ENCODE results near the gene BROX. TPM values are rescaled to one million over a fixed set of nuclear protein-coding genes. Genes with fewer than 3 reads are reported as not detected.

Gene BROX, protein sequence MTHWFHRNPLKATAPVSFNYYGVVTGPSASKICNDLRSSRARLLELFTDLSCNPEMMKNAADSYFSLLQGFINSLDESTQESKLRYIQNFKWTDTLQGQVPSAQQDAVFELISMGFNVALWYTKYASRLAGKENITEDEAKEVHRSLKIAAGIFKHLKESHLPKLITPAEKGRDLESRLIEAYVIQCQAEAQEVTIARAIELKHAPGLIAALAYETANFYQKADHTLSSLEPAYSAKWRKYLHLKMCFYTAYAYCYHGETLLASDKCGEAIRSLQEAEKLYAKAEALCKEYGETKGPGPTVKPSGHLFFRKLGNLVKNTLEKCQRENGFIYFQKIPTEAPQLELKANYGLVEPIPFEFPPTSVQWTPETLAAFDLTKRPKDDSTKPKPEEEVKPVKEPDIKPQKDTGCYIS
- polyA plus RNA-seq (2011; rRNA removed) (9.9 and 15.0 TPM in 2 replicates), polyA plus RNA-seq (2017; fragmentation: RNase III; extraction: RNeasy Plus Mini Kit Qiagen cat#74134 plus additional on column Dnase treatment) (18.9 to 20.8 TPM (median 20.1 TPM) in 3 replicates), polyA minus RNA-seq (2011; rRNA and poly(A)+ RNA removed) (8.0 and 8.3 TPM in 2 replicates)
- polyA plus RNA-seq (2012; cell fraction: cytosol; rRNA removed) = 3.0 and 3.4 TPM in 2 replicates
- polyA plus RNA-seq (2012; cell fraction: nucleus; rRNA removed) = 1.9 and 5.5 TPM in 2 replicates

DNA sequence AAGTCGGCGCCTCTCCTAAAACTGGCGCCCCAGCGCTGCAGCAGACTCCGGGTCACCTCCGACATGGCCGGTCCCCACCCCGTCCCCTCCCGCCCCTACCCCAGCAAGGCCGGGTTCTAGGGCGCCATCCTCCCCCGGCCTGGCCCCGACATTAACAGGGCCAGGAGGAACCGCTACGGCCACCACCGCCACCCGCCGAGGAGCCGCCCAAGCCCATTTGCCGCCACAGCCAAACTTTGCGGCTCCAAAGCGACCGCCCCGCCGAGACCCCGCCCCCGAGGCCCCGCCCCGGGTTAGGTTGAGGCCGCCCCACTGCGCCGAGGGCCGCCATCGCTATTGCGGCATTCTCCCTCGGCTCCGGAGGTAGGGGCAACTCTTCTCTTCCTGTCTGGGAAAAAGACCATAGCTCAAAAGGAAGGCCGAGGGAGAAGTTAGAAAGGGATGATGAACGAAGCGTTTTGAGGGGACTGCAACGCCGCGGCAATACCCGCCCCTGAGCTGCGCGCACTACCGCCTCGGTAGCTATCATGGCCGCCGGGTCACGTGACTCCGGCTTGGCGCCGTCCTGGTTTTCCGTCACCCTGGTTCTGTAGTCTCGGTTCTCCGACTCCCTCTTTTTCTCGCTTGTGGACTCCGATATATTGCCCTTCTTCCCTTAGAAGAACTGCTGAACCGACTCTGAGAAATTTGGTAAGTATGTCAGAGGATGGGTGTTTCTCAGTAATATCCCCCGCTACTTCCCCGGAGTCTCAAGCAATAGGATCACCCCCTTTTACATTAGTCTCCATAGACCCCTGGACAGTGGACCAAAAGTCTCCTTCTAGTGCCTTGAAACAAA lies at the start of gene BROX, which contains the start of gene AIDA:
BROX (plus strand) TSS at position 312 of the 838 bp plus-strand sequence. CDS start 3,136 bp downstream, outside the sequence.
AIDA (minus strand) TSS at position 239 of the 838 bp plus-strand sequence; CDS start at position 65, 174 bp downstream.
- TF ChIP-seq, protein P1, sequence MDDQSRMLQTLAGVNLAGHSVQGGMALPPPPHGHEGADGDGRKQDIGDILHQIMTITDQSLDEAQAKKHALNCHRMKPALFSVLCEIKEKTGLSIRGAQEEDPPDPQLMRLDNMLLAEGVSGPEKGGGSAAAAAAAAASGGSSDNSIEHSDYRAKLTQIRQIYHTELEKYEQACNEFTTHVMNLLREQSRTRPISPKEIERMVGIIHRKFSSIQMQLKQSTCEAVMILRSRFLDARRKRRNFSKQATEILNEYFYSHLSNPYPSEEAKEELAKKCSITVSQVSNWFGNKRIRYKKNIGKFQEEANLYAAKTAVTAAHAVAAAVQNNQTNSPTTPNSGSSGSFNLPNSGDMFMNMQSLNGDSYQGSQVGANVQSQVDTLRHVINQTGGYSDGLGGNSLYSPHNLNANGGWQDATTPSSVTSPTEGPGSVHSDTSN (IDR thresholded peaks at IDR 0.05) = no peak
- TF ChIP-seq, protein P2, sequence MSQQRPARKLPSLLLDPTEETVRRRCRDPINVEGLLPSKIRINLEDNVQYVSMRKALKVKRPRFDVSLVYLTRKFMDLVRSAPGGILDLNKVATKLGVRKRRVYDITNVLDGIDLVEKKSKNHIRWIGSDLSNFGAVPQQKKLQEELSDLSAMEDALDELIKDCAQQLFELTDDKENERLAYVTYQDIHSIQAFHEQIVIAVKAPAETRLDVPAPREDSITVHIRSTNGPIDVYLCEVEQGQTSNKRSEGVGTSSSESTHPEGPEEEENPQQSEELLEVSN (IDR thresholded peaks at IDR 0.05; ENCODE audit: borderline replicate concordance, low read depth) = peak; percentile 42; the same call in 1 of the 2 replicates
- TF ChIP-seq CEBPB (IDR thresholded peaks at IDR 0.05) = peak in 1 of 2 experiments; percentile 55; a peak in 2 of 4 replicates
- no peak for TF ChIP-seq SMC3 (IDR thresholded peaks at IDR 0.05)
- TF ChIP-seq BHLHE40 (IDR thresholded peaks at IDR 0.05; ENCODE audit: low read depth, low read length) = peak; percentile 58
- TF ChIP-seq CBX8 (IDR thresholded peaks at IDR 0.05) = no peak
- TF ChIP-seq MAZ (IDR thresholded peaks at IDR 0.05; ENCODE audit: borderline replicate concordance, low read depth, low read length) = 0 out of 2 replicates have a peak, but pooled peaks have one; percentile 14
- TF ChIP-seq NFE2L2 (conservative IDR thresholded peaks at IDR 0.05; ENCODE audit: low read length) = no peak
- TF ChIP-seq PHF8 (IDR thresholded peaks at IDR 0.05; ENCODE audit: borderline replicate concordance, low read depth) = peak; percentile 49; the same call in 1 of the 2 replicates
- TF ChIP-seq FOSB (CRISPR knock-in tag; IDR thresholded peaks at IDR 0.05) = peak; percentile 83
- TF ChIP-seq TP53 (CRISPR knock-in tag; IDR thresholded peaks at IDR 0.05) = peak; percentile 85; the same call in 1 of the 2 replicates
- TF ChIP-seq NPAS2 (CRISPR knock-in tag; IDR thresholded peaks at IDR 0.05; ENCODE audit: borderline replicate concordance) = no peak; the same call in 1 of the 2 replicates
- TF ChIP-seq KDM5A (IDR thresholded peaks at IDR 0.05) = 0 out of 2 replicates have a peak, but pooled peaks have one; percentile 34
- 0 out of 2 replicates have a peak, but pooled peaks have one; percentile 37 for TF ChIP-seq MAX (IDR thresholded peaks at IDR 0.05)
- TF ChIP-seq, protein P3, sequence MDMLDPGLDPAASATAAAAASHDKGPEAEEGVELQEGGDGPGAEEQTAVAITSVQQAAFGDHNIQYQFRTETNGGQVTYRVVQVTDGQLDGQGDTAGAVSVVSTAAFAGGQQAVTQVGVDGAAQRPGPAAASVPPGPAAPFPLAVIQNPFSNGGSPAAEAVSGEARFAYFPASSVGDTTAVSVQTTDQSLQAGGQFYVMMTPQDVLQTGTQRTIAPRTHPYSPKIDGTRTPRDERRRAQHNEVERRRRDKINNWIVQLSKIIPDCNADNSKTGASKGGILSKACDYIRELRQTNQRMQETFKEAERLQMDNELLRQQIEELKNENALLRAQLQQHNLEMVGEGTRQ (IDR thresholded peaks at IDR 0.05) = peak; percentile 97
- 0 out of 2 replicates have a peak, but pooled peaks have one; percentile 21 for TF ChIP-seq TFCP2L1 (CRISPR knock-in tag; IDR thresholded peaks at IDR 0.05)
- TF ChIP-seq HOXA7 (CRISPR knock-in tag; IDR thresholded peaks at IDR 0.05) = peak; percentile 83; the same call in 1 of the 2 replicates
- peak; percentile 28 for TF ChIP-seq CHD2 (IDR thresholded peaks at IDR 0.05; ENCODE audit: low read length, partially characterized antibody)
- TF ChIP-seq HOXB13 (CRISPR knock-in tag; IDR thresholded peaks at IDR 0.05; ENCODE audit: low read depth) = peak; percentile 86; the same call in 1 of the 2 replicates
- TF ChIP-seq EHF (CRISPR knock-in tag; IDR thresholded peaks at IDR 0.05) = peak; percentile 77; the same call in 1 of the 2 replicates
- no peak for TF ChIP-seq CHD4 (IDR thresholded peaks at IDR 0.05; ENCODE audit: borderline replicate concordance)
- peak; percentile 77; the same call in 1 of the 2 replicates for TF ChIP-seq HEYL (CRISPR knock-in tag; IDR thresholded peaks at IDR 0.05)
- TF ChIP-seq, protein P4, sequence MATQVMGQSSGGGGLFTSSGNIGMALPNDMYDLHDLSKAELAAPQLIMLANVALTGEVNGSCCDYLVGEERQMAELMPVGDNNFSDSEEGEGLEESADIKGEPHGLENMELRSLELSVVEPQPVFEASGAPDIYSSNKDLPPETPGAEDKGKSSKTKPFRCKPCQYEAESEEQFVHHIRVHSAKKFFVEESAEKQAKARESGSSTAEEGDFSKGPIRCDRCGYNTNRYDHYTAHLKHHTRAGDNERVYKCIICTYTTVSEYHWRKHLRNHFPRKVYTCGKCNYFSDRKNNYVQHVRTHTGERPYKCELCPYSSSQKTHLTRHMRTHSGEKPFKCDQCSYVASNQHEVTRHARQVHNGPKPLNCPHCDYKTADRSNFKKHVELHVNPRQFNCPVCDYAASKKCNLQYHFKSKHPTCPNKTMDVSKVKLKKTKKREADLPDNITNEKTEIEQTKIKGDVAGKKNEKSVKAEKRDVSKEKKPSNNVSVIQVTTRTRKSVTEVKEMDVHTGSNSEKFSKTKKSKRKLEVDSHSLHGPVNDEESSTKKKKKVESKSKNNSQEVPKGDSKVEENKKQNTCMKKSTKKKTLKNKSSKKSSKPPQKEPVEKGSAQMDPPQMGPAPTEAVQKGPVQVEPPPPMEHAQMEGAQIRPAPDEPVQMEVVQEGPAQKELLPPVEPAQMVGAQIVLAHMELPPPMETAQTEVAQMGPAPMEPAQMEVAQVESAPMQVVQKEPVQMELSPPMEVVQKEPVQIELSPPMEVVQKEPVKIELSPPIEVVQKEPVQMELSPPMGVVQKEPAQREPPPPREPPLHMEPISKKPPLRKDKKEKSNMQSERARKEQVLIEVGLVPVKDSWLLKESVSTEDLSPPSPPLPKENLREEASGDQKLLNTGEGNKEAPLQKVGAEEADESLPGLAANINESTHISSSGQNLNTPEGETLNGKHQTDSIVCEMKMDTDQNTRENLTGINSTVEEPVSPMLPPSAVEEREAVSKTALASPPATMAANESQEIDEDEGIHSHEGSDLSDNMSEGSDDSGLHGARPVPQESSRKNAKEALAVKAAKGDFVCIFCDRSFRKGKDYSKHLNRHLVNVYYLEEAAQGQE (IDR thresholded peaks at IDR 0.05) = peak; percentile 36; the same call in 1 of the 2 replicates
- TF ChIP-seq HOXB5 (CRISPR knock-in tag; IDR thresholded peaks at IDR 0.05) = peak; percentile 76; the same call in 1 of the 2 replicates
- TF ChIP-seq RARB (CRISPR knock-in tag; IDR thresholded peaks at IDR 0.05) = peak; percentile 46; the same call in 1 of the 2 replicates
- peak; percentile 66; the same call in 1 of the 2 replicates for TF ChIP-seq HMGXB4 (CRISPR knock-in tag; IDR thresholded peaks at IDR 0.05; ENCODE audit: borderline replicate concordance)
- ATAC-seq = peak; percentile 86 to 91
- under 1% methylated on average over 31 of the region's 62 CpGs for WGBS (ENCODE audit: missing lambda C conversion rate)
- POLR2A ChIA-PET = interaction anchor here (0.6 to 1.8 kb wide), 7 partner anchors 19 to 651 kb away, joined by 3 to 7 read pairs (median 5); no protein-coding TSS in a partner anchor
- no peak for FAIRE-seq
- no peaks in the 10 kb centered on the region for H3K9me3 ChIP-seq
- H3K4me1 ChIP-seq = peaks cover 20% of the 10 kb centered on the region
- H3K4me3 ChIP-seq = peak within 1 kb of the TSS; percentile 74
- peak within 1 kb of the TSS; percentile 99 to 100 for H3K27ac ChIP-seq
- peak within 1 kb of the TSS; percentile 97 for H3K4me2 ChIP-seq
- peak; percentile 83 to 85 for DNase-seq (ENCODE audit: low read depth in 1 of 2, low spot score in 1 of 2)
- CTCF ChIA-PET = interaction anchor here (1.0 to 1.5 kb wide), 6 partner anchors 13 to 462 kb away, joined by 3 to 5 read pairs (median 4); no protein-coding TSS in a partner anchor
